HepG2 (cell line): ENCODE results near the gene URM1. TPM values are rescaled to one million over a fixed set of nuclear protein-coding genes. Genes with fewer than 3 reads are reported as not detected.
A peak's percentile ranks its signal among the peaks of the same experiment; 100 is the strongest.

Source experiments
- BCL6 ChIP-seq: IDR thresholded peaks from 2 replicates; pipeline ENCODE4 v1.6.1; 2016; ENCODE audit warnings: missing genetic modification reagents, missing compliant biosample characterization
- FOXP1 ChIP-seq, 2 experiments: fragments of 450-650 bp in 1 of 2; IDR thresholded peaks; 2 replicates each; pipeline ENCODE4 v1.6.1; 2017 to 2018; ENCODE audit warnings: antibody characterized with exemption in 1 of 2
- HNRNPH1 ChIP-seq: fragments of 200-400 bp; formaldehyde crosslinking; optimal IDR thresholded peaks from 2 replicates; pipeline ENCODE3; 2017; ENCODE audit warnings: mild to moderate bottlenecking, low read depth, low read length
- MED13 ChIP-seq: sonication (generic); formaldehyde crosslinking; IDR thresholded peaks from 2 replicates; pipeline ENCODE4 v1.5.0; 2020; ENCODE audit warnings: missing genetic modification reagents
- MZF1 ChIP-seq: sonication (generic); formaldehyde crosslinking; IDR thresholded peaks from 2 replicates; pipeline ENCODE4 v1.8.1; 2023; ENCODE audit warnings: mild to moderate bottlenecking, missing genetic modification reagents, borderline replicate concordance
- NR2C2 ChIP-seq: sonication (generic); formaldehyde crosslinking; IDR thresholded peaks from 2 replicates; pipeline ENCODE4 v1.4.0; 2020; ENCODE audit warnings: missing genetic modification reagents, mild to moderate bottlenecking, moderate library complexity, borderline replicate concordance
- NR2F2 ChIP-seq: IDR thresholded peaks from 2 replicates; pipeline ENCODE4 v1.6.1; 2012; ENCODE audit warnings: low read depth, inconsistent platforms, borderline replicate concordance
- POLR2AphosphoS2 ChIP-seq: IDR thresholded peaks from 2 replicates; pipeline ENCODE4 v1.6.1; 2011; ENCODE audit warnings: low read depth, low read length, improper control_type of control experiment
- RELA ChIP-seq: sonication (generic); formaldehyde crosslinking; IDR thresholded peaks from 2 replicates; pipeline ENCODE4 v1.4.0; 2020; ENCODE audit warnings: missing genetic modification reagents
- SIX1 ChIP-seq: sonication (generic); formaldehyde crosslinking; IDR thresholded peaks from 2 replicates; pipeline ENCODE4 v1.4.0; 2020; ENCODE audit warnings: missing genetic modification reagents, borderline replicate concordance
- SMARCC2 ChIP-seq: fragments of 450-650 bp; IDR thresholded peaks from 2 replicates; pipeline ENCODE4 v1.6.1; 2017; ENCODE audit warnings: antibody characterized with exemption, mild to moderate bottlenecking
- SUZ12 ChIP-seq: fragments of 150-350 bp; IDR thresholded peaks from 2 replicates; pipeline ENCODE4 v1.6.1; 2014; ENCODE audit warnings: low read depth, low read length
- TBX2 ChIP-seq: sonication (generic); formaldehyde crosslinking; IDR thresholded peaks from 2 replicates; pipeline ENCODE4 v1.5.0; 2020; ENCODE audit warnings: missing genetic modification reagents, mild to moderate bottlenecking, borderline replicate concordance
- TCF12 ChIP-seq, 2 experiments: fragments of 450-650 bp in 1 of 2; sonication (generic) in 1 of 2; formaldehyde crosslinking in 1 of 2; IDR thresholded peaks; 2 replicates each; pipeline versions ENCODE4 v1.6.1 to v1.8.0; 2017 to 2022; ENCODE audit warnings: antibody characterized with exemption in 1 of 2, mild to moderate bottlenecking in 1 of 2, missing genetic modification reagents in 1 of 2, moderate library complexity in 1 of 2
- THAP11 ChIP-seq: IDR thresholded peaks from 2 replicates; pipeline ENCODE4 v1.6.1; 2016; ENCODE audit warnings: missing biosample characterization, missing genetic modification reagents
- ZBTB38 ChIP-seq: sonication (generic); formaldehyde crosslinking; IDR thresholded peaks from 2 replicates; pipeline ENCODE4 v1.5.1; 2020; ENCODE audit warnings: mild to moderate bottlenecking, missing genetic modification reagents
- ZMYM4 ChIP-seq: sonication (generic); formaldehyde crosslinking; IDR thresholded peaks from 2 replicates; pipeline ENCODE4 v1.8.1; 2023; ENCODE audit warnings: mild to moderate bottlenecking, missing genetic modification reagents
- ZNF674 ChIP-seq: sonication (generic); formaldehyde crosslinking; IDR thresholded peaks from 2 replicates; pipeline ENCODE4 v1.5.0; 2020; ENCODE audit warnings: low read depth, mild to moderate bottlenecking, missing genetic modification reagents
- ZSCAN20 ChIP-seq: sonication (generic); formaldehyde crosslinking; IDR thresholded peaks from 2 replicates; pipeline ENCODE4 v1.4.0; 2020; ENCODE audit warnings: missing genetic modification reagents, mild to moderate bottlenecking, borderline replicate concordance
- ZZZ3 ChIP-seq: sonication (generic); formaldehyde crosslinking; IDR thresholded peaks from 2 replicates; pipeline ENCODE4 v1.4.0; 2020; ENCODE audit warnings: missing genetic modification reagents, mild to moderate bottlenecking, borderline replicate concordance
- polyA plus RNA-seq, 8 experiments: library from polyadenylated mRNA; depleted of rRNA in 3 of 8; stranded (reverse) in 7 of 8; unstranded in 1 of 8; fragments of >200 nt; fragmentation: Illumina TruSeq in 4 of 8; extraction: Trizol in 4 of 8; gene quantifications; 2 replicates each; pipeline versions ENCODE4 v1.2.1 to v1.2.3, GENCODE V29; 2011 to 2016; ENCODE audit warnings: low read depth in 4 of 8, missing spikeins in 1 of 8, mixed read lengths in 1 of 8; ENCODE audit not compliant: insufficient read depth in 1 of 8
- total RNA-seq, 5 experiments: library from RNA; depleted of rRNA; stranded (reverse); fragments of >200 nt; fragmentation: Illumina TruSeq; extraction: Trizol; gene quantifications; 2 replicates each; pipeline ENCODE4 v1.2.3, GENCODE V29; 2016; ENCODE audit warnings: low read depth in 1 of 5
- TF ChIP-seq, protein P1 (sequence below): sonication (generic); formaldehyde crosslinking; IDR thresholded peaks from 2 replicates; pipeline ENCODE4 v1.8.0; 2022; ENCODE audit warnings: low read depth, missing genetic modification reagents
- TF ChIP-seq, protein P2 (sequence below): sonication (generic); formaldehyde crosslinking; IDR thresholded peaks from 2 replicates; pipeline ENCODE4 v1.5.0; 2020; ENCODE audit warnings: mild to moderate bottlenecking, missing genetic modification reagents
- TF ChIP-seq, protein P3 (sequence below): sonication (generic); formaldehyde crosslinking; IDR thresholded peaks from 2 replicates; pipeline ENCODE4 v1.4.0; 2020; ENCODE audit warnings: missing genetic modification reagents, borderline replicate concordance

Gene URM1
- total and polyA plus RNA-seq, 2 of the 13 experiments (the other 11 are each of a cell fraction or from before 2014, with no cell fraction given), result 37.1 to 41.3 TPM

DNA sequence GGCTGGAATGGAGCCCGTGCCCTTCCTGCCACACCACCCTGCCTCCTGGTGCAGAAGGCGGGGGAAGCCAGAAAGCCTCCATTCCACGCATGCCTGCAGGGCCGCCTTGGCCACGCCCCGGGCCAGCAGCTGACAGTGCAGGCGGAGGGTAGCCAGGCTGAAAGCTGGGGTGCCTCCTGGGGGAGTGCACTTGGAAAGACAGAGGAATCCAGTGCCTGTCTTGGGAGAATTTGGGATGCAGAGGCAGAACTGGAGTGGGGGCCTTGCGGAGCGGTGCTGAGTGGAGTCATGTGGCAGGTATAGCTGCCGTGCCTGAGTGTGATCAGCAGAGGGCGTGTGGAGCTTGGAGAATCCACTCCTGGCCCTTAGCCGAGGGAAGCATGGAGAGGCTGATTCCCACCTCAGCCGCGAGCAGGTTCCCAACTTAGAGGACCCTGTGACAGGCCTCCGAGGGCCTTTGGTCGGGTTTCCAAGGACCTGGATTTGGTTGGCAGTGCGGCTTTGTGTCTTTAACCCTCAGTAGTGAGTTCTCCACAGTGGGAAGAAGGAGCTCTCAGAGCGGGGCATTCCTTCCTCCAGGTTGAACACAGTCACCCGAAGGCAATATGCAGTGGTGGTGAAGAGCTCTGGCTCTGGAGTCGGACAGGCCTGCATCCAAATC, 9.1 kb upstream of the URM1 start (continued):
- TF ChIP-seq RELA (CRISPR knock-in tag), result no peak
- TF ChIP-seq SUZ12, result no peak
- TF ChIP-seq, protein P1, sequence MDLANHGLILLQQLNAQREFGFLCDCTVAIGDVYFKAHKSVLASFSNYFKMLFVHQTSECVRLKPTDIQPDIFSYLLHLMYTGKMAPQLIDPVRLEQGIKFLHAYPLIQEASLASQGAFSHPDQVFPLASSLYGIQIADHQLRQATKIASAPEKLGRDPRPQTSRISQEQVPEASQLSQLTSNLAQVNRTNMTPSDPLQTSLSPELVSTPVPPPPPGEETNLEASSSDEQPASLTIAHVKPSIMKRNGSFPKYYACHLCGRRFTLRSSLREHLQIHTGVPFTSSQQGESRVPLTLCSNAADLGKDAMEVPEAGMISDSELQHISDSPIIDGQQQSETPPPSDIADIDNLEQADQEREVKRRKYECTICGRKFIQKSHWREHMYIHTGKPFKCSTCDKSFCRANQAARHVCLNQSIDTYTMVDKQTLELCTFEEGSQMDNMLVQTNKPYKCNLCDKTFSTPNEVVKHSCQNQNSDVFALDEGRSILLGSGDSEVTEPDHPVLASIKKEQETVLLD (CRISPR knock-in tag), result no peak
- TF ChIP-seq FOXP1 (IDR thresholded peaks at IDR 0.05), result no peak
- no peak for TF ChIP-seq FOXP1 (CRISPR knock-in tag; IDR thresholded peaks at IDR 0.05)
- TF ChIP-seq ZNF674 (CRISPR knock-in tag), result no peak
- no peak for TF ChIP-seq TBX2
- no peak; the same call in 1 of the 2 replicates for TF ChIP-seq ZBTB38 (CRISPR knock-in tag)
- TF ChIP-seq SMARCC2, result no peak
- TF ChIP-seq, protein P2, sequence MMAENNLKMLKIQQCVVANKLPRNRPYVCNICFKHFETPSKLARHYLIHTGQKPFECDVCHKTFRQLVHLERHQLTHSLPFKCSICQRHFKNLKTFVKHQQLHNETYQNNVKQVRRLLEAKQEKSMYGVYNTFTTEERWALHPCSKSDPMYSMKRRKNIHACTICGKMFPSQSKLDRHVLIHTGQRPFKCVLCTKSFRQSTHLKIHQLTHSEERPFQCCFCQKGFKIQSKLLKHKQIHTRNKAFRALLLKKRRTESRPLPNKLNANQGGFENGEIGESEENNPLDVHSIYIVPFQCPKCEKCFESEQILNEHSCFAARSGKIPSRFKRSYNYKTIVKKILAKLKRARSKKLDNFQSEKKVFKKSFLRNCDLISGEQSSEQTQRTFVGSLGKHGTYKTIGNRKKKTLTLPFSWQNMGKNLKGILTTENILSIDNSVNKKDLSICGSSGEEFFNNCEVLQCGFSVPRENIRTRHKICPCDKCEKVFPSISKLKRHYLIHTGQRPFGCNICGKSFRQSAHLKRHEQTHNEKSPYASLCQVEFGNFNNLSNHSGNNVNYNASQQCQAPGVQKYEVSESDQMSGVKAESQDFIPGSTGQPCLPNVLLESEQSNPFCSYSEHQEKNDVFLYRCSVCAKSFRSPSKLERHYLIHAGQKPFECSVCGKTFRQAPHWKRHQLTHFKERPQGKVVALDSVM (CRISPR knock-in tag), result no peak
- TF ChIP-seq ZSCAN20 (CRISPR knock-in tag), result no peak
- no peak for TF ChIP-seq HNRNPH1
- no peak for TF ChIP-seq TCF12 (IDR thresholded peaks at IDR 0.05)
- TF ChIP-seq TCF12 (CRISPR knock-in tag; IDR thresholded peaks at IDR 0.05), result no peak
- TF ChIP-seq BCL6 (CRISPR knock-in tag), result no peak
- no peak for TF ChIP-seq MED13 (CRISPR knock-in tag)
- no peak for TF ChIP-seq SIX1 (CRISPR knock-in tag)
- no peak for TF ChIP-seq POLR2AphosphoS2
- peak; percentile 66; the same call in 1 of the 2 replicates for TF ChIP-seq THAP11 (CRISPR knock-in tag)
- TF ChIP-seq MZF1 (CRISPR knock-in tag), result no peak
- 0 out of 2 replicates have a peak, but pooled peaks have one; percentile 30 for TF ChIP-seq NR2C2 (CRISPR knock-in tag)
- TF ChIP-seq ZMYM4 (CRISPR knock-in tag), result no peak
- TF ChIP-seq, protein P3, sequence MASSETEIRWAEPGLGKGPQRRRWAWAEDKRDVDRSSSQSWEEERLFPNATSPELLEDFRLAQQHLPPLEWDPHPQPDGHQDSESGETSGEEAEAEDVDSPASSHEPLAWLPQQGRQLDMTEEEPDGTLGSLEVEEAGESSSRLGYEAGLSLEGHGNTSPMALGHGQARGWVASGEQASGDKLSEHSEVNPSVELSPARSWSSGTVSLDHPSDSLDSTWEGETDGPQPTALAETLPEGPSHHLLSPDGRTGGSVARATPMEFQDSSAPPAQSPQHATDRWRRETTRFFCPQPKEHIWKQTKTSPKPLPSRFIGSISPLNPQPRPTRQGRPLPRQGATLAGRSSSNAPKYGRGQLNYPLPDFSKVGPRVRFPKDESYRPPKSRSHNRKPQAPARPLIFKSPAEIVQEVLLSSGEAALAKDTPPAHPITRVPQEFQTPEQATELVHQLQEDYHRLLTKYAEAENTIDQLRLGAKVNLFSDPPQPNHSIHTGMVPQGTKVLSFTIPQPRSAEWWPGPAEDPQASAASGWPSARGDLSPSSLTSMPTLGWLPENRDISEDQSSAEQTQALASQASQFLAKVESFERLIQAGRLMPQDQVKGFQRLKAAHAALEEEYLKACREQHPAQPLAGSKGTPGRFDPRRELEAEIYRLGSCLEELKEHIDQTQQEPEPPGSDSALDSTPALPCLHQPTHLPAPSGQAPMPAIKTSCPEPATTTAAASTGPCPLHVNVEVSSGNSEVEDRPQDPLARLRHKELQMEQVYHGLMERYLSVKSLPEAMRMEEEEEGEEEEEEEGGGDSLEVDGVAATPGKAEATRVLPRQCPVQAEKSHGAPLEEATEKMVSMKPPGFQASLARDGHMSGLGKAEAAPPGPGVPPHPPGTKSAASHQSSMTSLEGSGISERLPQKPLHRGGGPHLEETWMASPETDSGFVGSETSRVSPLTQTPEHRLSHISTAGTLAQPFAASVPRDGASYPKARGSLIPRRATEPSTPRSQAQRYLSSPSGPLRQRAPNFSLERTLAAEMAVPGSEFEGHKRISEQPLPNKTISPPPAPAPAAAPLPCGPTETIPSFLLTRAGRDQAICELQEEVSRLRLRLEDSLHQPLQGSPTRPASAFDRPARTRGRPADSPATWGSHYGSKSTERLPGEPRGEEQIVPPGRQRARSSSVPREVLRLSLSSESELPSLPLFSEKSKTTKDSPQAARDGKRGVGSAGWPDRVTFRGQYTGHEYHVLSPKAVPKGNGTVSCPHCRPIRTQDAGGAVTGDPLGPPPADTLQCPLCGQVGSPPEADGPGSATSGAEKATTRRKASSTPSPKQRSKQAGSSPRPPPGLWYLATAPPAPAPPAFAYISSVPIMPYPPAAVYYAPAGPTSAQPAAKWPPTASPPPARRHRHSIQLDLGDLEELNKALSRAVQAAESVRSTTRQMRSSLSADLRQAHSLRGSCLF (CRISPR knock-in tag), result no peak
- no peak for TF ChIP-seq NR2F2
- TF ChIP-seq ZZZ3 (CRISPR knock-in tag), result no peak
